ENCODE results near the gene ZNG1B.
"Not testable (repeated sequence)": the region's sequence is repeated elsewhere in the genome, so short reads cannot be mapped to it uniquely, and the experiment has no call there.

ZNG1B gene

GRCh38 chr2:113437508-113438465 lies at the start of gene ZNG1B:
Gene ZNG1B, plus strand, starts transcription at chr2:113437691. Its CDS starts 178 bp downstream, at chr2:113437869.
- peak; percentile 39 to 57 for DNase-seq (ENCODE audit: low read depth in 2 of 2)

- peak; percentile 19 to 23 for DNase-seq (ENCODE audit: low read depth in 2 of 2)
These were observed 47.2 kb upstream of the ZNG1B start for GRCh38 chr2:113390124-113390849.

GRCh38 chr2:113391073-113391472 lies 46.4 kb upstream of the ZNG1B start:
- no peak for DNase-seq (ENCODE audit: low read depth in 2 of 2)

GRCh38 chr2:113406114-113406513 lies 31.4 kb upstream of the ZNG1B start:
- DNase-seq (ENCODE audit: low read depth in 2 of 2), result no peak

- DNase-seq (ENCODE audit: low read depth in 2 of 2), result no peak
These were observed 29.9 kb upstream of the ZNG1B start for GRCh38 chr2:113407446-113408099.

- not testable (repeated sequence) for DNase-seq (ENCODE audit: low read depth in 2 of 2)
These were observed 25.7 kb upstream of the ZNG1B start for GRCh38 chr2:113411725-113412352.

GRCh38 chr2:113412774-113413173 lies 24.7 kb upstream of the ZNG1B start:
- DNase-seq (ENCODE audit: low read depth in 2 of 2), result not testable (repeated sequence)

- DNase-seq (ENCODE audit: low read depth in 2 of 2), result not testable (repeated sequence)
These were observed 5.7 kb upstream of the ZNG1B start for GRCh38 chr2:113431773-113432172.

GRCh38 chr2:113433468-113433867 lies 4.0 kb upstream of the ZNG1B start:
- DNase-seq (ENCODE audit: low read depth in 2 of 2), result not testable (repeated sequence)

- not testable (repeated sequence) for DNase-seq (ENCODE audit: low read depth in 2 of 2)
These were observed 28.3 kb downstream of the ZNG1B start for GRCh38 chr2:113465770-113466169.

- DNase-seq (ENCODE audit: low read depth in 2 of 2), result not testable (repeated sequence)
These were observed 39.3 kb downstream of the ZNG1B start for GRCh38 chr2:113476688-113477368.

GRCh38 chr2:113496527-113496926 lies 59.0 kb downstream of the ZNG1B start:
- DNase-seq (ENCODE audit: low read depth in 2 of 2), result not testable (repeated sequence)

GRCh38 chr2:113498365-113498764 lies 60.9 kb downstream of the ZNG1B start, which contains the start of gene FOXD4L1:
Gene FOXD4L1, plus strand, starts transcription at chr2:113498665. Its CDS starts 592 bp downstream, at chr2:113499257.
- not testable (repeated sequence) for DNase-seq (ENCODE audit: low read depth in 2 of 2)

GRCh38 chr2:113499019-113499885 lies 61.8 kb downstream of the ZNG1B start:
- DNase-seq (ENCODE audit: low read depth in 2 of 2), result not testable (repeated sequence)

GRCh38 chr2:113499886-113500722 lies 62.6 kb downstream of the ZNG1B start:
- DNase-seq (ENCODE audit: low read depth in 2 of 2), result not testable (repeated sequence)

- not testable (repeated sequence) for DNase-seq (ENCODE audit: low read depth in 2 of 2)
These were observed 63.2 kb downstream of the ZNG1B start for GRCh38 chr2:113500723-113501038.

- DNase-seq (ENCODE audit: low read depth in 2 of 2), result not testable (repeated sequence)
These were observed 65.0 kb downstream of the ZNG1B start for GRCh38 chr2:113502216-113503093.

Data from stimulated activated CD4-positive, alpha-beta T cell treated with anti-CD3 and anti-CD28 coated beads, Interleukin-1b, Interleukin-23, amount 100 ng/mL, for 1 hour (primary cell).